Fibroblast of lung (primary cell): ENCODE data around the gene RTP3. TPM values are rescaled to one million over a fixed set of nuclear protein-coding genes. Genes with fewer than 3 reads are reported as not detected.

Experiments
- DNase-seq, 2 donors: peaks; one replicate each; pipeline versions ENCODE4 v3.0.0 to v3.0.0-alpha.2; 2010; ENCODE audit warnings: low read depth in 2 of 2
- H2AFZ ChIP-seq: 2 replicates; pipeline ENCODE4 v1.5.1; 2012; ENCODE audit warnings: low read length, control low read depth, inconsistent platforms
- H3K27ac ChIP-seq: 2 replicates; pipeline ENCODE4 v1.5.1; 2011; ENCODE audit warnings: low read length, control low read depth; ENCODE audit not compliant: insufficient read depth
- H3K27me3 ChIP-seq: 2 replicates; pipeline ENCODE4 v1.5.1; 2011; ENCODE audit warnings: mild to moderate bottlenecking, low read length; ENCODE audit not compliant: control insufficient read depth, insufficient read depth
- H3K36me3 ChIP-seq: 2 replicates; pipeline ENCODE4 v1.5.1; 2011; ENCODE audit warnings: low read length; ENCODE audit not compliant: control insufficient read depth, insufficient read depth
- H3K4me1 ChIP-seq: 2 replicates; pipeline ENCODE4 v1.5.1; 2011; ENCODE audit warnings: low read length; ENCODE audit not compliant: control insufficient read depth, insufficient read depth; ENCODE audit errors: extremely low read depth
- H3K4me2 ChIP-seq: 2 replicates; pipeline ENCODE4 v1.5.1; 2011; ENCODE audit warnings: low read length, control low read depth; ENCODE audit not compliant: insufficient read depth; ENCODE audit errors: extremely low read depth
- H3K4me3 ChIP-seq, 4 experiments: fragments of 200-600 bp in 1 of 4; sonication (generic) in 1 of 4; replicated peaks in 1 of 4; 2 replicates each; pipeline ENCODE4 v1.5.1; 2011 to 2016; ENCODE audit warnings: low read length in 4 of 4, low read depth in 3 of 4, mild to moderate bottlenecking in 3 of 4, control low read depth in 2 of 4, inconsistent platforms in 1 of 4, mixed read lengths in 1 of 4; ENCODE audit not compliant: insufficient read depth in 1 of 4; ENCODE audit errors: control extremely low read depth in 1 of 4
- H3K79me2 ChIP-seq: 2 replicates; pipeline ENCODE4 v1.5.1; 2012; ENCODE audit warnings: mild to moderate bottlenecking, low read length, inconsistent platforms; ENCODE audit not compliant: control insufficient read depth, insufficient read depth
- H3K9ac ChIP-seq: 2 replicates; pipeline ENCODE4 v1.5.1; 2011; ENCODE audit warnings: mild to moderate bottlenecking, low read length, control low read depth; ENCODE audit not compliant: insufficient read depth
- H3K9me3 ChIP-seq: 2 replicates; pipeline ENCODE4 v1.5.1; 2012; ENCODE audit warnings: low read depth, low read length; ENCODE audit not compliant: control insufficient read depth, insufficient read depth
- H4K20me1 ChIP-seq: 2 replicates; pipeline ENCODE4 v1.5.1; 2011; ENCODE audit warnings: low read length; ENCODE audit not compliant: control insufficient read depth, insufficient read depth; ENCODE audit errors: extremely low read depth
- CTCF ChIP-seq, 2 donors: IDR thresholded peaks in 1 of 2; conservative IDR thresholded peaks in 1 of 2; 1 replicate in 1 of 2; 2 replicates in 1 of 2; pipeline ENCODE4 v1.5.1; 2011 to 2012; ENCODE audit warnings: low read length in 2 of 2, control low read depth in 1 of 2, inconsistent platforms in 1 of 2, low read depth in 1 of 2, mild to moderate bottlenecking in 1 of 2
- EZH2 ChIP-seq: IDR thresholded peaks from 2 replicates; pipeline ENCODE4 v1.5.1; 2012; ENCODE audit warnings: low read length, control low read depth, mild to moderate bottlenecking; ENCODE audit errors: missing control alignments
- polyA plus RNA-seq, 2 donors: library from polyadenylated mRNA; depleted of rRNA in 1 of 2; stranded (reverse) in 1 of 2; unstranded in 1 of 2; fragments of >200 nt; gene quantifications; 2 replicates each; pipeline ENCODE4 v1.2.1, GENCODE V29; 2011 to 2012; ENCODE audit warnings: missing spikeins in 1 of 2
- total RNA-seq: library from RNA; depleted of rRNA; stranded (reverse); fragments of >200 nt; gene quantifications from 2 replicates; pipeline ENCODE4 v1.2.1, GENCODE V29; 2014

Gene RTP3
- total and polyA plus RNA-seq, 2 donors (not counting 1 experiment from before 2014, with no cell fraction given), result not detected

GRCh38 chr3:46549989-46550388 lies 52.2 kb downstream of the RTP3 start:
- no peak overlapping the region for H3K27ac ChIP-seq
- TF ChIP-seq CTCF (conservative IDR thresholded peaks at IDR 0.05 in 1 of 2, IDR thresholded peaks at IDR 0.05 in 1 of 2; ENCODE audit: low read depth in 1 of 2, low read length in 2 of 2) (no peak), EZH2 (no peak)
- no peaks in the 10 kb centered on the region for H3K36me3 ChIP-seq
- H3K4me1 ChIP-seq, result peaks cover 3% of the 10 kb centered on the region
- no peak overlapping the region for H3K4me2 ChIP-seq
- no peak for DNase-seq
- no peaks in the 10 kb centered on the region for H3K79me2 ChIP-seq
- no peak overlapping the region for H3K4me3 ChIP-seq
- no peak overlapping the region for H3K9ac ChIP-seq
- H4K20me1 ChIP-seq, result no peaks in the 10 kb centered on the region
- no peaks in the 10 kb centered on the region for H3K27me3 ChIP-seq
- no peaks in the 10 kb centered on the region for H3K9me3 ChIP-seq
- H2AFZ ChIP-seq, result no peak overlapping the region

Other genes starting within 250 kb of the RTP3 start
- gene CCR2, start 143.9 kb upstream of the RTP3 start, total RNA-seq, result under 0.01 TPM in 1 of 2 replicates, not detected in the other
- not detected in 2 replicates for gene CCR2, start 143.9 kb upstream of the RTP3 start, polyA plus RNA-seq
- gene CCR5, start 127.0 kb upstream of the RTP3 start, total RNA-seq, result under 0.01 TPM in 2 replicates
- gene CCR5, start 127.0 kb upstream of the RTP3 start, polyA plus RNA-seq, result 0.15 TPM in 1 of 2 replicates, not detected in the other
- gene CCRL2, start 90.7 kb upstream of the RTP3 start, total RNA-seq, result 0.26 and 0.33 TPM in 2 replicates
- gene CCRL2, start 90.7 kb upstream of the RTP3 start, polyA plus RNA-seq, result 0.46 and 3.7 TPM in 2 replicates
- not detected in 2 replicates for gene LTF, start 33.1 kb upstream of the RTP3 start, total RNA-seq
- not detected in 2 replicates for gene LTF, start 33.1 kb upstream of the RTP3 start, polyA plus RNA-seq
- 0.77 and 3.8 TPM in 2 replicates for gene LRRC2, start 68.3 kb downstream of the RTP3 start, total RNA-seq
- gene LRRC2, start 68.3 kb downstream of the RTP3 start, polyA plus RNA-seq, result 0.27 and 6.0 TPM in 2 replicates
- gene FAM240A, start 114.5 kb downstream of the RTP3 start, total RNA-seq, result not detected in 2 replicates
- gene FAM240A, start 114.5 kb downstream of the RTP3 start, polyA plus RNA-seq, result not detected in 2 replicates
- gene ALS2CL, start 195.7 kb downstream of the RTP3 start, total RNA-seq, result 3.3 and 19.7 TPM in 2 replicates
- 0.46 and 4.4 TPM in 2 replicates for gene ALS2CL, start 195.7 kb downstream of the RTP3 start, polyA plus RNA-seq
- gene TMIE, start 203.4 kb downstream of the RTP3 start, total RNA-seq, result 0.51 and 2.0 TPM in 2 replicates
- gene TMIE, start 203.4 kb downstream of the RTP3 start, polyA plus RNA-seq, result 0.03 and 0.27 TPM in 2 replicates
- gene PRSS50, start 219.9 kb downstream of the RTP3 start, total RNA-seq, result not detected in 2 replicates
- not detected in 2 replicates for gene PRSS50, start 219.9 kb downstream of the RTP3 start, polyA plus RNA-seq